B cell (primary cell): Measurements from ENCODE around the gene ADAMTSL1. TPM values are rescaled to one million over a fixed set of nuclear protein-coding genes. Genes with fewer than 3 reads are reported as not detected.

Experiments
- ATAC-seq: fragments of 200-7000 bp; cut with Tn5 transposase; one replicate; pipeline ENCODE4 v1.10.0; 2021; ENCODE audit warnings: low read depth, mild to moderate bottlenecking, moderate number of reproducible peaks, moderate library complexity
- CTCF ChIA-PET: fragments of 350-600 bp; sonication (Branson Sonifier 250); formaldehyde crosslinking; loops from one replicate; lab custom pipeline; 2021; ENCODE audit warnings: antibody characterized with exemption, inconsistent platforms; lab: Charles Lee
- POLR2A ChIA-PET: fragments of 350-600 bp; sonication (Branson Sonifier 250); formaldehyde crosslinking; loops from one replicate; lab custom pipeline; 2021; ENCODE audit warnings: antibody characterized with exemption; lab: Charles Lee
- DNase-seq: peaks from one replicate; pipeline ENCODE4 v3.0.0; 2013
- H2AFZ ChIP-seq: 2 replicates; pipeline ENCODE4 v1.6.1; 2012; ENCODE audit warnings: mild to moderate bottlenecking, low read depth, low read length; ENCODE audit not compliant: insufficient read depth, poor library complexity, severe bottlenecking
- H3K27ac ChIP-seq, 2 donors: 1 replicate in 1 of 2; 2 replicates in 1 of 2; pipeline ENCODE4 v1.5.1; 2012 to 2013; ENCODE audit warnings: low read length in 2 of 2, mild to moderate bottlenecking in 2 of 2, moderate library complexity in 1 of 2
- H3K27me3 ChIP-seq, 4 experiments: fragments of 200-600 bp in 1 of 4; sonication (generic) in 1 of 4; replicated peaks in 1 of 4; 1 replicate in 2 of 4; 2 replicates in 2 of 4; pipeline versions ENCODE4 v1.6.1 to v1.7.0; 2013 to 2016; ENCODE audit warnings: low read length in 3 of 4, mild to moderate bottlenecking in 2 of 4, mixed read lengths in 1 of 4, moderate library complexity in 1 of 4; ENCODE audit not compliant: insufficient read depth in 4 of 4, control insufficient read depth in 3 of 4; ENCODE audit errors: control extremely low read depth in 1 of 4
- H3K36me3 ChIP-seq, 2 experiments: replicated peaks in 1 of 2; 1 replicate in 1 of 2; 2 replicates in 1 of 2; pipeline versions ENCODE4 v1.6.1 to v1.7.1; 2013; ENCODE audit warnings: low read length in 1 of 2; ENCODE audit not compliant: insufficient read depth in 2 of 2, control insufficient read depth in 1 of 2; ENCODE audit errors: control extremely low read depth in 1 of 2, extremely low read depth in 1 of 2
- H3K4me1 ChIP-seq, 2 donors: fragments of 200-600 bp in 1 of 2; sonication (generic) in 1 of 2; 1 replicate in 1 of 2; 2 replicates in 1 of 2; pipeline versions ENCODE4 v1.5.1 to v1.6.1; 2013 to 2017; ENCODE audit warnings: low read length in 2 of 2; ENCODE audit not compliant: control insufficient read depth in 2 of 2, insufficient read depth in 2 of 2
- H3K4me2 ChIP-seq: replicated peaks from 2 replicates; pipeline ENCODE3; 2012; ENCODE audit warnings: mild to moderate bottlenecking, low read depth, low read length; ENCODE audit not compliant: poor library complexity, severe bottlenecking
- H3K4me3 ChIP-seq, 5 experiments: fragments of 200-600 bp in 1 of 5; sonication (generic) in 1 of 5; 1 replicate in 3 of 5; 2 replicates in 2 of 5; pipeline versions ENCODE4 v1.5.1 to v1.7.0; 2011 to 2016; ENCODE audit warnings: low read length in 4 of 5, mild to moderate bottlenecking in 4 of 5, low read depth in 2 of 5, control low read depth in 1 of 5, moderate library complexity in 1 of 5; ENCODE audit not compliant: insufficient read depth in 1 of 5; ENCODE audit errors: control extremely low read depth in 1 of 5, extremely low read depth in 1 of 5
- H3K79me2 ChIP-seq: fragments of 200-600 bp; sonication (generic); one replicate; pipeline ENCODE4 v1.6.0; 2016; ENCODE audit warnings: low read length; ENCODE audit not compliant: control insufficient read depth, insufficient read depth
- H3K9ac ChIP-seq: fragments of 200-600 bp; sonication (generic); 2 replicates; pipeline ENCODE4 v1.6.1; 2017; ENCODE audit warnings: mild to moderate bottlenecking, low read length, moderate library complexity
- H3K9me3 ChIP-seq, 3 donors: one replicate each; pipeline versions ENCODE4 v1.6.1 to v1.7.1; 2013; ENCODE audit warnings: low read length in 2 of 3; ENCODE audit not compliant: control insufficient read depth in 2 of 3, insufficient read depth in 1 of 3; ENCODE audit errors: control extremely low read depth in 1 of 3
- H4K20me1 ChIP-seq: 2 replicates; pipeline ENCODE4 v1.6.0; 2012; ENCODE audit warnings: mild to moderate bottlenecking, low read length; ENCODE audit not compliant: insufficient read depth, control insufficient read depth, poor library complexity, severe bottlenecking
- H3K27ac Mint-ChIP-seq: one replicate; pipeline ENCODE4 v1.8.0; 2021; ENCODE audit warnings: mixed read lengths
- H3K27me3 Mint-ChIP-seq: one replicate; pipeline ENCODE4 v1.8.0; 2021; ENCODE audit warnings: mixed read lengths
- H3K4me1 Mint-ChIP-seq: one replicate; pipeline ENCODE4 v1.8.0; 2021; ENCODE audit warnings: mixed read lengths
- H3K4me3 Mint-ChIP-seq: one replicate; pipeline ENCODE4 v1.8.0; 2021; ENCODE audit warnings: mixed read lengths
- H3K9me3 Mint-ChIP-seq: one replicate; pipeline ENCODE4 v1.8.0; 2022; ENCODE audit warnings: mixed read lengths; ENCODE audit not compliant: insufficient read depth
- CTCF ChIP-seq: fragments of 200-600 bp; IDR thresholded peaks from one replicate; pipeline ENCODE4 v1.8.0; 2022; ENCODE audit warnings: antibody characterized with exemption, mild to moderate bottlenecking
- EZH2 ChIP-seq: IDR thresholded peaks from 2 replicates; pipeline ENCODE4 v1.6.1; 2012; ENCODE audit warnings: borderline replicate concordance, low read depth, mild to moderate bottlenecking, moderate library complexity, low read length; ENCODE audit not compliant: insufficient read depth, poor library complexity, severe bottlenecking
- WGBS: methylation state at CpG from one replicate; pipeline ENCODE4 v1.1.5; 2013; ENCODE audit warnings: missing lambda C conversion rate; ENCODE audit not compliant: insufficient coverage; 5-methylcytosine and 5-hydroxymethylcytosine counted together
- intact Hi-C: fragments of 100-400 bp; cut with micrococcal nuclease; formaldehyde crosslinking; loops from one replicate; pipeline ENCODE4 v1.10.0; 2022
- polyA plus RNA-seq: library from polyadenylated mRNA; depleted of rRNA; stranded (reverse); fragments of >200 nt; gene quantifications from 2 replicates; pipeline ENCODE4 v1.2.3, GENCODE V29; 2012
- total RNA-seq, 2 donors: library from RNA; stranded (reverse); fragments of 120-200 nt in 1 of 2; gene quantifications; 1 replicate in 1 of 2; 2 replicates in 1 of 2; pipeline versions ENCODE4 v1.2.3 to v1.2.4, GENCODE V29; 2013 to 2022

Gene ADAMTSL1
- total and polyA plus RNA-seq, 2 donors (not counting 1 experiment from before 2014, with no cell fraction given): not detected

- H3K4me1 ChIP-seq: no peaks in the 10 kb centered on the region
- H3K9me3 ChIP-seq: no peaks in the 10 kb centered on the region
- WGBS: no CpG with 5 or more reads among the region's 4 CpGs
- H3K36me3 ChIP-seq: no peaks in the 10 kb centered on the region
- H3K27ac Mint-ChIP-seq: no peak overlapping the region
- ChIA-PET CTCF (no interaction called here), POLR2A (no interaction called here)
- intact Hi-C loops: no loop called here
- H3K4me3 ChIP-seq: no peak overlapping the region
- H3K9ac ChIP-seq: no peak overlapping the region
- no peak for TF ChIP-seq EZH2
- TF ChIP-seq CTCF: no peak
- no peaks in the 10 kb centered on the region for H3K79me2 ChIP-seq
- H3K4me2 ChIP-seq: no peak overlapping the region
- H3K27ac ChIP-seq: no peak overlapping the region
- no peaks in the 10 kb centered on the region for H3K9me3 Mint-ChIP-seq
- H2AFZ ChIP-seq: no peak overlapping the region
- H3K4me3 Mint-ChIP-seq: no peak overlapping the region
- no peaks in the 10 kb centered on the region for H4K20me1 ChIP-seq
- no peaks in the 10 kb centered on the region for H3K4me1 Mint-ChIP-seq
- no peak for DNase-seq
- no peaks in the 10 kb centered on the region for H3K27me3 Mint-ChIP-seq
- H3K27me3 ChIP-seq: no peaks in the 10 kb centered on the region
- no peak for ATAC-seq
Measured at GRCh38 chr9:18753904-18754303, 280.0 kb downstream of the ADAMTSL1 start.

- WGBS: no CpG with 5 or more reads among the region's 4 CpGs
- Histone ChIP-seq H3K9me3 (no peaks in the 10 kb centered on the region), H3K9ac (no peak overlapping the region), H3K27ac (no peak overlapping the region), H3K27me3 (no peaks in the 10 kb centered on the region), H3K4me2 (no peak overlapping the region), H3K36me3 (no peaks in the 10 kb centered on the region), H3K4me3 (no peak overlapping the region), H4K20me1 (no peaks in the 10 kb centered on the region), H3K79me2 (no peaks in the 10 kb centered on the region), H3K4me1 (no peaks in the 10 kb centered on the region), H2AFZ (no peak overlapping the region)
- intact Hi-C loops: no loop called here
- DNase-seq: no peak
- Mint-ChIP-seq H3K9me3 (no peaks in the 10 kb centered on the region), H3K4me1 (no peaks in the 10 kb centered on the region), H3K27ac (no peak overlapping the region), H3K4me3 (no peak overlapping the region), H3K27me3 (no peaks in the 10 kb centered on the region)
- POLR2A ChIA-PET: no interaction called here
- ATAC-seq: no peak
- no peak for TF ChIP-seq EZH2
- TF ChIP-seq CTCF: no peak
- CTCF ChIA-PET: no interaction called here
Measured at GRCh38 chr9:18754537-18754936, 280.6 kb downstream of the ADAMTSL1 start.
